K562 (cell line): ENCODE measurements around the gene TMCC2. TPM values are rescaled to one million over a fixed set of nuclear protein-coding genes. Genes with fewer than 3 reads are reported as not detected.

Experiments
- ATAC-seq: fragments of 200-7000 bp; cut with Tn5 transposase; 3 replicates; pipeline ENCODE4 v1.9.1; 2020; ENCODE audit warnings: moderate library complexity
- BruUV-seq: library from RNA; stranded (reverse); fragments of 400-500 nt; replicated peaks from 2 replicates; lab custom pipeline; 2021; lab: Mats Ljungman, UMichigan
- CTCF ChIA-PET: fragments of 300-600 bp; formaldehyde crosslinking; extraction: SDS; loops from one replicate; lab custom pipeline; 2021; ENCODE audit warnings: low intra/inter-chr PET ratio; lab: Yijun Ruan, JAX
- POLR2A ChIA-PET: fragments of 300-600, 350-650 bp; sonication (Branson Sonifier 250); formaldehyde crosslinking; extraction: SDS; loops from one replicate; lab custom pipeline; 2021; ENCODE audit warnings: antibody characterized with exemption, inconsistent platforms; lab: Yijun Ruan, JAX
- DNase-seq, 4 experiments: peaks; one replicate each; pipeline versions ENCODE4 v3.0.0 to v3.0.0-alpha.2; 2011 to 2018; ENCODE audit warnings: low spot score in 3 of 4, mixed read lengths in 3 of 4; ENCODE audit errors: extremely low read depth in 1 of 4
- FAIRE-seq: peaks from 2 replicates; lab custom pipeline; 2011; peaks lifted over from hg19 to GRCh38; lab: Jason Lieb, UNC
- H2AFZ ChIP-seq: 2 replicates; pipeline ENCODE4 v1.6.0; 2011; ENCODE audit warnings: low read depth, low read length, control low read depth, inconsistent platforms
- H3K27ac ChIP-seq: fragments of 200-600 bp; 3 replicates; pipeline ENCODE4 v1.8.0; 2011; ENCODE audit warnings: low read depth, mild to moderate bottlenecking, control low read depth, inconsistent platforms, low read length, moderate library complexity, mixed read lengths; ENCODE audit errors: extremely low read depth
- H3K27me3 ChIP-seq, 2 experiments: fragments of 300-600 bp in 1 of 2; 2 replicates in 1 of 2; 3 replicates in 1 of 2; pipeline versions ENCODE4 v1.6.0 to v1.8.0; 2011; ENCODE audit warnings: inconsistent platforms in 2 of 2, low read length in 2 of 2, mild to moderate bottlenecking in 1 of 2, mixed read lengths in 1 of 2, moderate library complexity in 1 of 2; ENCODE audit not compliant: control insufficient read depth in 2 of 2, insufficient read depth in 2 of 2
- H3K36me3 ChIP-seq: fragments of 300-600 bp; 3 replicates; pipeline ENCODE4 v1.8.0; 2011; ENCODE audit warnings: mild to moderate bottlenecking, low read length, inconsistent platforms; ENCODE audit not compliant: control insufficient read depth, insufficient read depth
- H3K4me1 ChIP-seq, 2 experiments: fragments of 200-600 bp in 1 of 2; replicated peaks in 1 of 2; 2 replicates in 1 of 2; 3 replicates in 1 of 2; pipeline versions ENCODE4 v1.5.1 to v1.8.0; 2011; ENCODE audit warnings: inconsistent platforms in 2 of 2, low read length in 2 of 2, mild to moderate bottlenecking in 1 of 2, mixed read lengths in 1 of 2, moderate library complexity in 1 of 2; ENCODE audit not compliant: control insufficient read depth in 2 of 2, insufficient read depth in 2 of 2
- H3K4me2 ChIP-seq: 2 replicates; pipeline ENCODE4 v1.6.1; 2011; ENCODE audit warnings: low read length, control low read depth, inconsistent platforms, mixed read lengths; ENCODE audit not compliant: insufficient read depth
- H3K4me3 ChIP-seq: fragments of 200-600 bp; sonication (generic), shearing (Covaris generic); 2 replicates; pipeline ENCODE4 v1.5.1; 2016; ENCODE audit warnings: control low read depth, inconsistent platforms
- H3K79me2 ChIP-seq: fragments of 200-600 bp; 3 replicates; pipeline ENCODE4 v1.8.0; 2011; ENCODE audit warnings: low read length, inconsistent platforms; ENCODE audit not compliant: control insufficient read depth, insufficient read depth
- H3K9ac ChIP-seq, 2 experiments: 2 replicates each; pipeline versions ENCODE4 v1.6.0 to v1.6.1; 2011; ENCODE audit warnings: low read depth in 2 of 2, low read length in 2 of 2, control low read depth in 1 of 2, inconsistent platforms in 1 of 2, mild to moderate bottlenecking in 1 of 2, mixed read lengths in 1 of 2; ENCODE audit not compliant: insufficient read depth in 1 of 2
- H3K9me1 ChIP-seq: one replicate; pipeline ENCODE4 v1.6.0; 2011; ENCODE audit warnings: inconsistent platforms, mild to moderate bottlenecking, low read length, moderate library complexity; ENCODE audit not compliant: control insufficient read depth, insufficient read depth
- H3K9me3 ChIP-seq: replicated peaks from 2 replicates; pipeline ENCODE4 v1.5.1; 2011; ENCODE audit warnings: low read depth, low read length, inconsistent platforms; ENCODE audit not compliant: control insufficient read depth, insufficient read depth
- H4K20me1 ChIP-seq: replicated peaks from 2 replicates; pipeline ENCODE4 v1.6.1; 2011; ENCODE audit warnings: low read length, inconsistent platforms, mixed read lengths; ENCODE audit not compliant: control insufficient read depth, insufficient read depth
- CLOCK ChIP-seq: fragments of 250-450 bp; sonication (Bioruptor Pico); IDR thresholded peaks from 2 replicates; pipeline ENCODE4 v1.4.0; 2020; ENCODE audit warnings: mild to moderate bottlenecking, moderate library complexity, borderline replicate concordance
- FOXJ3 ChIP-seq: sonication (generic); formaldehyde crosslinking; IDR thresholded peaks from 2 replicates; pipeline ENCODE4 v1.4.0; 2020; ENCODE audit warnings: mild to moderate bottlenecking, missing genetic modification reagents
- GABPA ChIP-seq: fragments of 200-800 bp; sonication (Bioruptor generic); conservative IDR thresholded peaks from 2 replicates; pipeline ENCODE4 v1.6.1; 2016; ENCODE audit warnings: low read depth, missing genetic modification characterization, missing compliant biosample characterization
- GTF2E2 ChIP-seq: fragments of 200-800 bp; sonication (Bioruptor generic); IDR thresholded peaks from 2 replicates; pipeline ENCODE4 v1.6.1; 2016; ENCODE audit warnings: missing genetic modification characterization, missing compliant biosample characterization
- PBX2 ChIP-seq, 2 experiments: IDR thresholded peaks in 1 of 2; conservative IDR thresholded peaks in 1 of 2; 2 replicates each; pipeline ENCODE4 v1.6.1; 2016; ENCODE audit warnings: low read depth in 2 of 2, mild to moderate bottlenecking in 1 of 2, missing compliant biosample characterization in 1 of 2, missing genetic modification characterization in 1 of 2, moderate library complexity in 1 of 2
- PTTG1 ChIP-seq: fragments of 450-650 bp; IDR thresholded peaks from 2 replicates; pipeline ENCODE4 v1.6.1; 2016; ENCODE audit warnings: low read depth, mild to moderate bottlenecking, missing genetic modification characterization, missing compliant biosample characterization
- STAT5B ChIP-seq: fragments of 250-450 bp; sonication (Bioruptor Pico); IDR thresholded peaks from 2 replicates; pipeline ENCODE4 v1.8.0; 2021; ENCODE audit warnings: mild to moderate bottlenecking, inconsistent platforms
- THRAP3 ChIP-seq: fragments of 450-650 bp; IDR thresholded peaks from 2 replicates; pipeline ENCODE4 v1.6.1; 2016; ENCODE audit warnings: mild to moderate bottlenecking, inconsistent platforms, borderline replicate concordance
- ZNF124 ChIP-seq: sonication (generic); formaldehyde crosslinking; IDR thresholded peaks from 2 replicates; pipeline ENCODE4 v1.8.1; 2022; ENCODE audit warnings: missing genetic modification reagents
- ZNF507 ChIP-seq: conservative IDR thresholded peaks from 2 replicates; pipeline ENCODE4 v1.6.1; 2017; ENCODE audit warnings: missing genetic modification characterization, missing compliant biosample characterization
- ZNF668 ChIP-seq: fragments of 250-450 bp; sonication (Bioruptor Pico); IDR thresholded peaks from 2 replicates; pipeline ENCODE4 v1.8.0; 2022; ENCODE audit warnings: mild to moderate bottlenecking, inconsistent platforms
- WGBS: fragments of 100-300 bp; shearing (Covaris generic); methylation state at CpG from one replicate; pipeline ENCODE4 v1.1.6; 2016; ENCODE audit warnings: low coverage, mixed read lengths; ENCODE audit not compliant: insufficient coverage; ENCODE audit errors: missing lambda C conversion rate; 5-methylcytosine and 5-hydroxymethylcytosine counted together
- in situ Hi-C: fragments of 300-500 bp; cut with MboI; formaldehyde crosslinking; loops from 4 replicates; pipeline ENCODE4 v1.15.0; 2018; ENCODE audit warnings: inconsistent platforms, mixed read lengths
- intact Hi-C: fragments of 100-400 bp; cut with micrococcal nuclease; formaldehyde crosslinking; loops from 2 replicates; pipeline ENCODE4 v1.14.2; 2022
- polyA plus RNA-seq, 8 experiments: library from polyadenylated mRNA; depleted of rRNA in 4 of 8; stranded (reverse) in 5 of 8; unstranded in 3 of 8; fragments of >200 nt; fragmentation: Nextera tagmentation in 2 of 8; fragmentation: Illumina TruSeq in 1 of 8; extraction: Ambion mirVana in 2 of 8; extraction: Trizol in 1 of 8; gene quantifications; 2 replicates each; pipeline versions ENCODE4 v1.2.1 to v1.2.3, GENCODE V29; 2011 to 2014; ENCODE audit warnings: inconsistent platforms in 1 of 8, missing spikeins in 1 of 8
- total RNA-seq, 7 experiments: library from RNA; depleted of rRNA in 6 of 7; stranded (reverse); fragments of >200 nt in 6 of 7; fragmentation: Illumina TruSeq in 2 of 7; extraction: Trizol in 2 of 7; gene quantifications; 2 replicates each; pipeline versions ENCODE4 v1.2.1 to v1.2.3, GENCODE V29; 2011 to 2021; ENCODE audit warnings: low replicate concordance in 1 of 7

Gene TMCC2
- total and polyA plus RNA-seq, 9 of the 15 experiments (the other 6 are each of a cell fraction or from before 2014, with no cell fraction given), result 0.06 to 1.8 (median 0.98) TPM

GRCh38 chr1:205257735-205258134 is 30.0 kb downstream of the TMCC2 start:
- Histone ChIP-seq H3K9me3 (no peaks in the 10 kb centered on the region), H3K27ac (no peak overlapping the region), H3K4me3 (no peak overlapping the region), H4K20me1 (no peaks in the 10 kb centered on the region), H3K36me3 (no peaks in the 10 kb centered on the region), H2AFZ (no peak overlapping the region), H3K4me2 (no peak overlapping the region), H3K9me1 (no peaks in the 10 kb centered on the region), H3K79me2 (no peaks in the 10 kb centered on the region), H3K4me1 (peaks cover 28 to 30% of the 10 kb centered on the region in 2 experiments), H3K27me3 (peaks cover 0 to 4% of the 10 kb centered on the region in 2 experiments; a peak in 1 of 5 replicates), H3K9ac (no peak overlapping the region)
- FAIRE-seq, result no peak
- intact Hi-C loops, result loop anchor here (5.0 kb wide), 1 partner anchor 115 kb away; no protein-coding TSS in a partner anchor
- in situ Hi-C loops, result loop anchor here (5.0 kb wide), 1 partner anchor 280 kb away; no protein-coding TSS in a partner anchor
- POLR2A ChIA-PET, result interaction anchor here (0.7 kb wide), 1 partner anchor 493 kb away, joined by 3 read pairs; no protein-coding TSS in a partner anchor
- CTCF ChIA-PET, result interaction anchor here (0.5 kb wide), 1 partner anchor 446 kb away, joined by 3 read pairs; no protein-coding TSS in a partner anchor
- no TSS peak for BruUV-seq
- TF ChIP-seq PBX2 (CRISPR knock-in tag; IDR thresholded peaks at IDR 0.05; ENCODE audit: low read depth) (no peak), PBX2 (tag; conservative IDR thresholded peaks at IDR 0.05; ENCODE audit: low read depth) (no peak), PTTG1 (tag) (no peak), ZNF668 (CRISPR knock-in tag) (no peak), GABPA (tag) (no peak), FOXJ3 (CRISPR knock-in tag) (no peak), GTF2E2 (tag) (no peak), ZNF124 (no peak), ZNF507 (tag) (no peak), THRAP3 (no peak), CLOCK (CRISPR knock-in tag) (no peak), STAT5B (CRISPR knock-in tag) (no peak)
- TF ChIP-seq, all 486 proteins: peak for 0
- WGBS, result 0% methylated on average over 1 of the region's 2 CpGs
- DNase-seq, result no peak
- no peak for ATAC-seq
